NCI-H524 treated with DMSO at 0.1 percent for 48 hours (cell line): ENCODE measurements around the gene PTPN4.

Experiments
- DNase-seq: peaks from one replicate; lab custom pipeline; 2025; lab: John Stamatoyannopoulos, UW

Gene PTPN4, protein sequence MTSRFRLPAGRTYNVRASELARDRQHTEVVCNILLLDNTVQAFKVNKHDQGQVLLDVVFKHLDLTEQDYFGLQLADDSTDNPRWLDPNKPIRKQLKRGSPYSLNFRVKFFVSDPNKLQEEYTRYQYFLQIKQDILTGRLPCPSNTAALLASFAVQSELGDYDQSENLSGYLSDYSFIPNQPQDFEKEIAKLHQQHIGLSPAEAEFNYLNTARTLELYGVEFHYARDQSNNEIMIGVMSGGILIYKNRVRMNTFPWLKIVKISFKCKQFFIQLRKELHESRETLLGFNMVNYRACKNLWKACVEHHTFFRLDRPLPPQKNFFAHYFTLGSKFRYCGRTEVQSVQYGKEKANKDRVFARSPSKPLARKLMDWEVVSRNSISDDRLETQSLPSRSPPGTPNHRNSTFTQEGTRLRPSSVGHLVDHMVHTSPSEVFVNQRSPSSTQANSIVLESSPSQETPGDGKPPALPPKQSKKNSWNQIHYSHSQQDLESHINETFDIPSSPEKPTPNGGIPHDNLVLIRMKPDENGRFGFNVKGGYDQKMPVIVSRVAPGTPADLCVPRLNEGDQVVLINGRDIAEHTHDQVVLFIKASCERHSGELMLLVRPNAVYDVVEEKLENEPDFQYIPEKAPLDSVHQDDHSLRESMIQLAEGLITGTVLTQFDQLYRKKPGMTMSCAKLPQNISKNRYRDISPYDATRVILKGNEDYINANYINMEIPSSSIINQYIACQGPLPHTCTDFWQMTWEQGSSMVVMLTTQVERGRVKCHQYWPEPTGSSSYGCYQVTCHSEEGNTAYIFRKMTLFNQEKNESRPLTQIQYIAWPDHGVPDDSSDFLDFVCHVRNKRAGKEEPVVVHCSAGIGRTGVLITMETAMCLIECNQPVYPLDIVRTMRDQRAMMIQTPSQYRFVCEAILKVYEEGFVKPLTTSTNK

DNA sequence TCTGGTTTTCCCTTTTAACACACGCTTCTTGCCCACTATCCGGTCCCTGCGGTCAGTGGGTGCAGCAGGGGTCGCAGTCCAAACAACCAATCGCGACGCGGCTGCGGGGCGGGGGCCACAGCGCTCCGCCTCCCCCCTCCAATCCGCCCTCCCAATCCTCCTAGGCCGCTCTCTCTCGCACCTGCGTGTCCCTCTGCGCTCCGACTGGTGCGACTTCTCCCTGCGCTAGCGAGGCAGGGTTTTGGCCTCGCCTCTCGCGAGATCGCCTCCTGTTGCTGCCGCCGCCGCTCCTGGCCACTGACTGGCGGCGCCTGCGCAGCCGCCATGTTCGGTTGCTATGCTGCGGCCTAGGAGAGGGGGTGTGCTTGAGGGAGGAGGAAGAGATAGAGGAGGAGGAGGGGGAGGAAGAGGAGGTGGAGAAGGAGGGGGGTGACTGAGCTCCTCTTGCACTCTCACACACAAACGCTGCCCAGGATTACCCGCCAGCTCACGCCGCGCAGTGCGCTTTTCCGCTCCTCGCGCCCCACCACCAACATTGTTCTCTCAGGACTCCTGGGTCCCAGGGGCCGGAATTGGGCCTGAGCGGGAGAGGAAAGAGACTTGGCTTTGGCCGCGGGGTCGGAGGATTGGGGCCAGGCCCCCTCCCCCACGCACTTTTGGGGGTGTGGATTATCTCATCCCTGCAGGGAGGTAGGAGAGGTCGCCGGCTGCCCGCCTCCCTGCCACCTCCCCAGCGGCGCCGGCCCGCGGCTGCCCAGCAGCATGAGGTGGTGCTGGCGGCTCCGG lies at the start of gene PTPN4:
Gene PTPN4 (plus strand): TSS at position 472 of the 786 bp plus-strand sequence. CDS start 49,932 bp downstream, outside the sequence.
- peak; percentile 95 for DNase-seq

DNA sequence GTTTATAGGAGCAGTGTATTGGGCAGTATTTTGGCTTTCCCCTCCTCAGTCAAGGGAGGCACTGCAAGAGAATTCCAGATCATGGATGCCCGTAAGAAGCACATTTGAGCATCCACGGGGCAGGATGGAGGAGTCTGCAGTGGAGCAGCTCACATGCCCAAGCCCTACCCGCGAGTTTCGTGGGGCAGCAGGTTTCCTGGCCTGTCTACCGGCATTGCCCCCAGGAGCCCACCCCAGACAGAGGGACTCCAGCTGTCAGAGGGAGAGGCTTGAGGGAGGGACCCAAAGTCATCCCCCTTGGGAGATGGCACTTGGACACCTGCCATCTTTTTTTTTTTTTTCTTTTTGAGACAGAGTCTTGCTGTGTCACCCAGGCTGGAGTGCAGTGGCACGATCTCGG lies 49.4 kb upstream of the PTPN4 start:
- no peak for DNase-seq

DNA sequence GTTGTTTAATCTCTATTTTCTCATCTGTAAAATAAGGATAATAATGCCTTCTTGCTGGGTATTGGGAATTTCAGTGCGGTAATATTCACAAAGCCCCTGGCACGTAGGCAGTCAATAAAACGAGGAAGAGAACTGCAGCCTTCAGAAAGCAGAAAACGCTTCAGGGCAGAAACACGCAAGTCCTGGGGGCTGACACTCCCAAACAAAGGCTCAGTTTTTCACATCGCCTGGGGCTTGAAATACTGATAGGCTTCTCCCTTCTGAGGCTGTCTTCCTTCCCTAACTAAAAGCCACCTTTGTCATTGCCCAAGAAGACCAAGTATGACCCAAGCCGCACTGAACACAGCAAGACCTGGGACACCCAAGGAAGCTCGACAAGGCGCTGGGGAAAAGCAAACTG lies 48.4 kb upstream of the PTPN4 start:
- DNase-seq: no peak

DNA sequence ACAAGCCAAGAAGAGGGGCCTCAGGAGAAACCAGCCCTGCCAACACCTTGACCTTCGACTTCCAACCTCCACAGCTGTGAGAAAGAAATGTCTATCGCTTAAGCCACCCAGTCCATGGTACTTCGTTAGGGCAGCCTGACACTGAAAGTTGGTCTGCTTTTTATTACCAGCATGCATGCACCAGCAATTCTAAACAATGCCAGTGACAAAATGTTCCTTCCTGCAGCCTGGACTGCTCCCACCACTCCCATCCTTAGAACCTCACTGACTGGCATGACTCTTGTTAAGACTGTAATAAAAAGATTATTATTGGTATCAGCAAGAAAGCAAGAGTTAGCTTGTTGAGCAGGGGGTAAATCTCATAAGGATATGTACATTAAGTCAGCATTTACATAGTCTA lies 47.2 kb upstream of the PTPN4 start:
- DNase-seq: no peak

DNA sequence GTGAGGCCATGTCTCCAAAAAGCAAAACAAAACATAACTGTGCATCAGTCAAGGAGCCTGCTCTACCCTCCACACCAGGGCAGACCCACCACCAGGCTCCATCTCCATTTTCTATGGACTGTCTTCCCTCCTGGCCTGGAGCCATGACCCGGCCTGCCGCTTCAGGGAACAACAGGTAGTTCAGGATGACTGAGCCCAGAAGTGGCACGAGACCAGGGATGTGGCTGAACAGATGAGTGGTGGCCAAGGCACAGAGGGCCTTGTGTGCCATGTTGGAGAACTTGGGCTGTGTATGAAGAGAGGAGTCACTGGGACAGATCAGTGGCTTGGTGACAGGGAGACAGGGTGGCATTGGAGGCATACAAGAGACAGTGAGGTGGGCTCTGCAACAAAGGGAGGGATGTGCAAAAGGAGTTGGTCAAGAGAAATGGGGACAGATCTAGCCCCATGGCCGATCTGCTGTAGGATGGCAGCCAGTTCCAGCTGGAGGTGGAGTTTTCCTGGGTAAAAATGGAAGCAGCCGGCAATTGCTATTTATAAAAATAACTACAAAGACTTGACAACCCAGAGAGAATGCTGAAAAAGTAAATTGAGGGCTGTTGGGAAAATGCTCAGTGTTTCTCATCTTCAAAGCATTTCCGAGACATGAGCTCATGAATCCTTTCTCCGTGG lies 45.8 kb upstream of the PTPN4 start:
- DNase-seq: no peak

DNA sequence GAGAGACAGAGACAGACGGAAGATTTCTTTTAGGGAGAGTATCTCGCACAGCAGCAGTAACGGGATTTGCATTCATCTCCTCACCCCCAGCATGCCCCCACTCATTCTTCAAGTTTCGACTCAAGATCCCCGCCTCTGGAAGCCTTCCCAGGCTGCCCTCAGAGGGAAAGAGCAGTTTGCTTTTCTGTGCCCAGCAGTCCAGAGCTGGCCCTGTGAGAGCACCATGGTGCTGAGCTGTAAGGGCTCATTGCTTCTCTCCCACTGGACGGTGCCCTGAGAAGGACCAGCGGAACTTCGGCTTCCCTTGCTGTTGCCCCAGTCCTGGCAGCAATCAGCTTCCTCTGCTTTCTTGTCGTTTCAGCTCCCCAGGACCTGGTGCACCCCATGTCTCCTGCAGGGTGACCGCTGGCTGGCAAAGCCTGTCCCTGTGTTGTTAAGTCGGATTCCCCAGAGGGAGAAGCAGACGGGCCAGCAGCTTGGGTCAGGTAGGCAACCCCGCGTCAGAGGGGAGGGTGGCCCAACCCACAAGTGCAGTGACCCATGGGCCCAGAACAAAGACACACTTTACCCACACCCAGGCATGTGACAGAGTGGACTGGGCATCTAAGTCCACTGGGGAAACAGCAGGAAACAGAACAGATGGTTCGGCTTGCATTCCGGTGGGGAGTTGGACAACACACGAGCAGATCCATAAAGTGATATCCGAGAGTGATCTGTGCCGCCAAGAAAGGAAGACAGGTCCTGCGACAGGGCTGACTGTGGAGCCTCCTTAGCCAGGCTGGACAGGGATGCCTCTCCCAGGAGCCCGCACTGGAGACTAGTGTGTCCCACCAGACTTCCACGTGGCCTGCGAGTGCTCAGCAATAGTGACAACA lies 44.1 kb upstream of the PTPN4 start:
- DNase-seq: no peak

DNA sequence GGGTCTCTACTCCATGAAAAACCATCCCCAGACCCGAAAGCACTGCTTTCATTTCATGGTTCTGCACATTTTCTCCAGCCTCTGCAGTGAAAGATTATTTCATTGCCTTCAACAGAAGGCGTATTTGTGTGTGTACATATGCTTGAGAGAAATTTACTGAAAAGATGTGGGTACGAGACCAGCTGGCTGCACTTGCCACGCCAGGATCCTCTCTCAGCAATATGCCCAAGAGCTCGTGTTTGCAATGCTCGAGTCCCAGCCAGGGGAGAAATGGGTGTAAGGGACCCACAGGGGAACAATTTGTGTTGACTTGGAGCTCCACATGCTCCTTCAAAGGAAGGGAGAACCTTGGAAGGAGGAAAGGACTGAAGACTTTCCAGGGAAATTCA lies 43.4 kb upstream of the PTPN4 start:
- DNase-seq: no peak

DNA sequence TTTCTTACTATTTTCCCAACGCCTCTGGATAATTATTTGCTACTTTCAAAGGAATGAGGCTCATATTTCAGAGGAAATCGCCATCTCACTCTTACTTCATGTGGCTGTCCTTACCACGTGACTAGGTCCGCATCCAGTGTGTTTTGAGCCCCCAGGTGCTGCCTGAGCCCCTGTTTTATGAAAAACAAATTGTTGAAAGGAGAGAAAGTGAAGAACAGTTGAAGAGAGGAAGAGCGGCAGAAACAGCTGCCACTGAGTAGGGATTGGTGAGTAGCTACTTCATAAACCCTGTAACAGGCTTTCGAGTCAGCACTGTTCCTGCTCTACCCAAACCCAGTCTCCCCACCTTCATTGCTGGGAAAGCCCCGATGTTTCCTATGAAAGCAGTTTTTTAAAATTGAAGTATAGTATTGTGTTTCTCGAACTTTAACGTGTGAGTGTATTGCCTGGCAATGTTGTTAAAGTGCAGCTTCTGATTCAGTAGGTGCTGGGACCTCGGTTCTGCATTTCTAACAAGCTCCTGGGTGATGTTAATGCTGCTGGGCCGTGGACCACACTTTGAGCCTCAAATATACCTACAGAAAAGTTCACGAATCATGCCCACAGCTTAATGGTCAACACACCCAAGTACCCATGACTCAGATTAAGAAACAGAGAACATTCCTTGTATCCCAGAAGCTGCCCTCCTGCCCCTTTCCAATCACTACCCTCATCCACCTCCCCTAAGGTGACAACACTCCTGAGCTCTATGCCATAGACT lies 41.0 kb upstream of the PTPN4 start:
- no peak for DNase-seq

DNA sequence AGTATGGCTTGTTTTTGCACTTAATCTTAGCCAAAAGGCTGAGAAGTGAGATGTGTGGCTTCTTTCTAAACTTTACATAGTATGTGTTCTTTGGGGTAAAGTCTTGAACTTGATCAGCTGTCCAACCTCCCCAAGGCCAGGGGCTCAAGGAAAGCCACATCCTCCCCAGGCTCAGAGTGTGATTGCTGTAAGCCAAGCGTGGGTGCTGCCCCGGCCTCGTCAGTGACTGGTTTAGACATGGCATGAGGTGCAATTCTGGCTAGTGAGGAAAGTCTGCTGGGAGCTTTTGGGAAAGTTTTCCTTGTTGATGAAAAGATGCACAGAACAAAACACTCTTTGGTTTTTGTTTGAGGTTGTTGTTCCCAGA lies 40.5 kb upstream of the PTPN4 start:
- DNase-seq: no peak

DNA sequence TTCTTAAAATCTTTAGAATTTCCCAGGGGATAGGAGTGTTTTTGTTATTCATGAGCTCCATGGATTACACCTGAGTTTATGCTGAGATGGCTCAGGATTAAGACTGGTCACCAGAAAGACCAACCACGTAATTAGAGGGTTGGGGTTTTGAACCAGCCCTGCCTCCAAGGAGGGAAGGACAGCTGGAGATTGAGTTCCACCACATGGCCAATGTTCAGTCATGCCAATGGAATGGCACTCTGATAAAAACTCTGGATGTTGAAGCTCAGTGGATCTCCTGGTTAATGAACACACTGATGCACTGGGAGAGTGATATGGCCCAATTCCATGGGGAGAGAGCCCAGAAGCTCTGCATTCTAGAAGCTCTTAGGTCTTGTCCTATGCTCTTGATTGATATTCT lies 38.7 kb upstream of the PTPN4 start:
- DNase-seq: no peak

DNA sequence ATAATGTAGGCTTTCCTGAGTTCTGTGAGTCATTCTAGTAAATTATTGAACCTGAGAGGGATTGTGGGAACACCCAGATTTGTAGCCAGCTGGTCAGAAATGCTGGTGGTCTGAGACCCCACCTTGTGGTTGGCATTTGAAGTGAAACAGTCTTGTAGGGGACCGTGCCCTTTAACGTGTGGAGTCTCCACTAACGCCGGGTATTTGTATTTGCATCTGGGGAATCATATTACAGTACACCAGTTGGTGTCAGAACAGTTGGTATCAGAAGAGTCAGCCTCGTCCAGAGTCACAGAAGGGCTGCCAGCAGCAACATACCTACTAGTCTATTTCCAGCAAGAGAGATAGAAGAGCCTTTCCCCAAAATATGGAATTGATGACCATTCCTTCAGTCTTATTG lies 38.3 kb upstream of the PTPN4 start:
- peak; percentile 72 for DNase-seq

DNA sequence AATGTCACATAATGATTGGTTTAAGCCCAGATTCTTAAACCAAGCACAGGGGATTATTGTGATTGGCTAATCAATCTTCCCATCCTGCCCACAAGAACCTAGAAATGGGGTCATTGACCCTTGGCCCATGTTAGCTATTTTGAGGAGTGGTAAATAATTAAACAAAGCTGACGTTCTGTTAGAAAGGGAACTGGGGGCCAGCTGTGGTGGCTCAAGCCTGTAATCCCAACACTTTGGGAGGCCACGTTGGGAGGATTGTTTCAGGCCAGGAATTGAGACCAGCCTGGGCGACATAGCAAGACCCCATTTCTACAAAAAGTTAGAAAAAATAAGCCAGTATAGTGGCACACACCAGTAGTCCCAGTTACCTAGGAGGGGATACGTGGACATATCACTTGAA lies 37.8 kb upstream of the PTPN4 start:
- DNase-seq: no peak

DNA sequence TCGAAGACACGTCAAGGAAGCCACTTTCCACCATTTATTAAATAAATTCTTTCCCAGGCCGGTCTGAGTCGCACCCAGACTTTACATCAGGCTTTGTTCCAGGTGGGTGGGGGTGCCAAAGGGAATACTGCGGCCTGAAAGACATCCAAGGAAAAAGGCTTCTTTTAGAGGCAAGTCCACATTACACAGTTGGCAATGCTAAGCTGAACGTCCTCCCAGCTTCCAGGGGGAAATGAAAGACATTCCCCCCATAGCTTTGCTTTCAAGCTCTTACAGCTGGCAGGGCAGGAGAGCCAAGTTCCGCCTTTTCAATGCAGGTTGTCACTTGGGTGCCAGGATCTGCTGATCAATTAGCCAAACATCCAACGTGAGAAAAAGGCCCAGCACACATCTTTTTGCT lies 36.5 kb upstream of the PTPN4 start:
- DNase-seq: no peak

DNA sequence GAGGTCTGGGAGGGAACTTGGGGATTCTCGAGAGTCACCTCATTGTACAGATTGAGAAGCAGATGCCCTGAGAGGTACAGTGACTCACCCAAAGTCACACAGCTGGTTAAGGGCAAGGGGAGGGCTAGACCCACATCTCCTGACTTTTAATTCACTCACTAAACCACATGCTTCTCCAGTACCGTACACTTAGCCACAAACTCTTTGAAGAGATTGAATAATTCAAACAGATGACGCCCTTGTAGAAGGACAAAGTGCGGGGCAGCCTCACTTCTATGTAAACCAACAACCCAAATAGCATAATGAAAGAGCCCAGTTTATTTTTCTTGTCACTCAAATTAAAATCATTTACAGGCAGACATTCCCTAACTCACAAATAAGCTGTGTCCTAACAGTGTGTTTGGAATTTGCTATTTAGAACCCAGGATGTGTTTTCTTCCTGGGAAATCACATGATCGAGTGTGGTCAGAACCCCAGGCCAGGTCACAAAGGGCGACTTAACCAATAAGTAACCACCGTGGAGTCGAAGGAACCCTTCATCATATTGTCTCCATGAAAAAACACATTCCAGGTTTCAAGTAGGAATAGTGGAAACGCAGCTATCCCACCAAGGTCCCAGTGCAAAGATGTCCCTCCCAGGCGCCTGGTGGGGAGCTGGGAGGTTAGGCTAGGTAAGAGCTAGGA lies 35.8 kb upstream of the PTPN4 start:
- no peak for DNase-seq

DNA sequence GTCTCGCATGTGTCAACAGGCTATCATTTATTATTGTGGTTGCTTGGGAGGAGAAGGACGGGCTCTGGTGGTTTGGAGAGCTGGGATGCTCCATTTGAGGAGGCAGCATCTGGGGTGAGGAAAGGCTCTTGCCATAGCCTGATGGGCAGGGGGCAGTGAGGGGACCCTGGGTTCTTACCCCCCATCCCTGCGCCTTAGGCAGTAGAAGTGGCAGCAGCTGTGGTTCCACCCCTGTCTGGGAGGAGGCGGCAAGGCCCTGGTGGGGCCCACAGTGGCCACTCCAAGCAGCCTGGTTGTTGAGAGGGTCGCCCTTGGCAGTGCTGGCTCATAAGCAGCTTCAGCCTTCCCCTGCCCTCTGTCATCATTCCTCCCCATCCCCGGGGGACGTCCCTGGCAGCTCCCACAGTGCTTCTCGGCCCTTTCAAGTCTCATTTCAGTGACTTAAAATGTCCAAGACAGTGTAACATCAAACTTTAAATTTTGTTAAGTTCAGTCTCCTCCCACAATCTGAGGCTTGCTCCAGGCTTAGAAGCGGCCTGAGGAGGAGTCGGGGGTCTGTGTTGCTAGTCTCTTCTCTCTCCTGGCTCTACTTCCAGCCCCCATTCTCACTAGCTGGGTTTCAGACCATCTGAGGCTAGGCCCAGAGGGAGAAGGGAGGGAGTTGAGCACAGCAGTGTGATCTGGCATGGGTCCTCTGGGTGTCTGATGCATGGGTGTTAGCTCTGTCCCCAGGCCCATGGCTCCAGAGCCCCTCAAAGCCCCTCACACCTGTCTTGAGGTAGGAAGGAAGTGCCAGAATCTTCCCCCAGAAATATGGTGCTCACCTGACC lies 34.9 kb upstream of the PTPN4 start:
- no peak for DNase-seq

DNA sequence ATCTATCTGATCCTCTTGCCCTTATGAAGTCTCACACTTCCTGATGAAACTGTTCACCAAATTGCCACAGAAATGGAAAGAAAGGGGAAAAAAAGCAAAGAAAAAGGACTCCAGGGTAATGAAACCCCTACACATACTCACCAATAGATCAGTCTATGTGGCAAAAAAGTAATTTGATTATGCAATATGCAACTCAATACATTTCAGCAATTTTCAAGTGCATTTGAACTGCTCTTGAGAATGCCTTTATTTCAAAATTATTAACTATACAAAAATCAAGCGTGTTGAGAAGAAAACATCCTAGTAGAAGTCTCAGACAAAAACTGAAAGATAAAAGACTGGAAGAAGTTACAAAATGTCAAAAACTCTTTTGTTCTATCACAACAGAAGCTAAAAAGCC lies 32.2 kb upstream of the PTPN4 start:
- no peak for DNase-seq

DNA sequence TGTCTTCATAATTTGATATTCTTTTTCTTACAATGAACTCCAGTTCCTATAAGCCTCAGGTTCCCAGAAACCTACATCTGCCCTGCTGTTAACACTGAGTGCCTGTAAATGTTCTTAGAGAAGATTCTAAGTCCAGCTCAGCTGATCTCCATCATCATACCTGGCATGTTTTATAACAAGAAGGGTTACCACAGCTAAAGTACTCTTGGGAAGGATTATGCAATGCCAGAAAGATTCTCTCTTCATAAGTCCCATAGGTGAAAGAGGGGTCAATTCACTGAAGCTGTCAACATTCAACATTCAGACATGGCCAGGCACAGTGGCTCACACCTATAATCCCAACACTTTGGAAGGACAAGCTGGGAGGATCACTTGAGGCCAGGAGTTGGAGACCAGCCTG lies 31.3 kb upstream of the PTPN4 start:
- no peak for DNase-seq

DNA sequence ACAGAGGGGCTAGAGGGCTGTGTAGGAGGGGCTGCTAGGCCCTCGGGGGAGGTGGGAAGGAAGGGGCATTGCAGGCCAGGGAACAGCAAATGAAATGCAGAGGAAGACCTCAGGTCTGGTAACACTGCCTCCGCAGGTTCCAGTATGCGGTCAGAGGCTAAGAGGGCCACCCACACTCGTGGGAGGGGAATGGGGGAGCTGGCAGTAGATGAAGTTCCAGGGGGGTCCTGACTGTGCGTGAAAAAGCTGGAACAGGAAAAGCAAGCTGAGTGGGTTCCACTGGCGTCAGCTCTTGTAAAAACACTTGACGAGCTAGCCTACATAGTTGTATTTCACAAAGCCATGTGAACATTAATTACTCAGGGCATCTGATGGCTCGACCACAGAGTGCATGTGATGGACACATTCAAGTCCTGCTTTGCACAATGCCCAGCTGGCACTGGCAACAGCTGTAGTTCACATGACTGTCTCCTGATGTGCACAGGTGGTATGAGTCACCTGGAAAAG lies 29.0 kb upstream of the PTPN4 start:
- no peak for DNase-seq
